C4-2B (cell line): ENCODE measurements around the gene CTSL.
A peak's percentile ranks its signal among the peaks of the same experiment; 100 is the strongest.

Experiments used
- H3K27ac ChIP-seq: fragments of 450-650 bp; 2 replicates; pipeline ENCODE4 v1.5.1; 2017
- CTCF ChIP-seq: fragments of 450-650 bp; conservative IDR thresholded peaks from 2 replicates; pipeline ENCODE4 v1.5.1; 2017; ENCODE audit warnings: mild to moderate bottlenecking
- ZFX ChIP-seq: fragments of 450-650 bp; IDR thresholded peaks from 2 replicates; pipeline ENCODE4 v1.6.1; 2017

CTSL gene

DNA sequence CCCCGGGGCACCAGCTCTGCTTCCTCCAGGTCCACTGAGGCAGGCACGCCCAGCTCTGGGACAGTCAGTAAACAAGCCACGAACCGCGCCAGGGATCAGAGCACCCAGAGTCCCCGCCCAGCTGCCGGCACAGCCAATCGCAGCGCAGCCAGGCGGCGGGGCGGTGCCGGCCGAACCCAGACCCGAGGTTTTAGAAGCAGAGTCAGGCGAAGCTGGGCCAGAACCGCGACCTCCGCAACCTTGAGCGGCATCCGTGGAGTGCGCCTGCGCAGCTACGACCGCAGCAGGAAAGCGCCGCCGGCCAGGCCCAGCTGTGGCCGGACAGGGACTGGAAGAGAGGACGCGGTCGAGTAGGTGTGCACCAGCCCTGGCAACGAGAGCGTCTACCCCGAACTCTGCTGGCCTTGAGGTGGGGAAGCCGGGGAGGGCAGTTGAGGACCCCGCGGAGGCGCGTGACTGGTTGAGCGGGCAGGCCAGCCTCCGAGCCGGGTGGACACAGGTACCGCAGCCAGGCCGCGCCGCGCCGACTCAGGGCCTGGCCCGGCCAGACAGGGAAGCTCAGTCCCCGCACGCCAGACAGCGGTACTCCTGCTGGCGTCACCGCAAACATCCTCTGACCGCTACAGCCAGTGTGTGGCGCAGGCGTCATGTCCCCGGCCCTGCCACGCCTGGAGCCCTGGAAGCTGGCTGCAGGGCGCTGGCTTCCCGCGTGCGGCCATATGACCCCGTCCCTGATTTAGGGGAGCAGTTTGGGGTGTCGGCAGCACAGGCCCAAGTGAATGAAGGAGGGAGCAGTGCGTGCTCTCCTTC, at the start of gene CTSL:
TSS of gene CTSL (plus strand) at position 220 of the 810 bp plus-strand sequence. CDS start 1,485 bp downstream, outside the sequence.
- TF ChIP-seq ZFX (peak; percentile 98), CTCF (peak; percentile 56)
- H3K27ac ChIP-seq = peak within 1 kb of the TSS; percentile 78

DNA sequence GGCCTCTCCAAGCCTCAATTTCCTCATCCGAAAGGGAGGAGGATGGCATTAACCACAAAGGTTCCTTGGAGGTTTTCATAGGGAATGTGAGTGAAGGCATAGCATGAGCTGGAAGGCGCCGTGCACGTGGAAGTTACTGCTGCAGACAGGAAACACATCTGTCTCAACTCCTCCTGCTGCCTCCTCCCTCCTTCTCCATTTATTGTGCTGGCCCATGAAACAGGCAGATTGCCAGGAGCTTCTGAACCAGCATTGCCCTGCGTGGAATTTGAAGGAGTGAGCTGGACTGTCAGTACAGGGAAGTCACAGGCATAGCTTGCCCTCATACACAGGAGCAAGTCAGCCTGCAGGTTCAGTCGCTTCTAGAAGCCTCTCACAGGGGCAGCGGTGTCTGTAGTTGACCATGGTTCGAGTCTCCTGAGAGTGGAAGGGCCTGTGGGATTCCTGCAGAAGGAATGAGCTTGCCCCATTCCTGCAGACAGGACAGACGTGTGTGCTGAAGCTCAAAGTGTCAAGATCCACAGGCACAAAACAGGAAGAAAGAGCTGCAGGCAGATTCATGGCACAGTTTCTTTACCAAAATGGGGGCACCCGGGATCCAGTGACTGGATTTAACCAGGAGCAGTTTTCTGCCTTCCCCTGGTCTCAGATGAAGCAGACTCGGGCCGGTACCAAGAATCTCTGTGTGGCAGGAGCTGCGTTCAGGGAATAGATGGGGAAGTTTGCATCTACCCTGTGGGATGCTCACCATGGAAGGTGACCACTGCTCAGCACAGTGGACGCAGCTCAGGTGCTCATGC, 48.7 kb upstream of the CTSL start:
- H3K27ac ChIP-seq = no peak overlapping the region
- no peak for TF ChIP-seq CTCF
- no peak for TF ChIP-seq ZFX

DNA sequence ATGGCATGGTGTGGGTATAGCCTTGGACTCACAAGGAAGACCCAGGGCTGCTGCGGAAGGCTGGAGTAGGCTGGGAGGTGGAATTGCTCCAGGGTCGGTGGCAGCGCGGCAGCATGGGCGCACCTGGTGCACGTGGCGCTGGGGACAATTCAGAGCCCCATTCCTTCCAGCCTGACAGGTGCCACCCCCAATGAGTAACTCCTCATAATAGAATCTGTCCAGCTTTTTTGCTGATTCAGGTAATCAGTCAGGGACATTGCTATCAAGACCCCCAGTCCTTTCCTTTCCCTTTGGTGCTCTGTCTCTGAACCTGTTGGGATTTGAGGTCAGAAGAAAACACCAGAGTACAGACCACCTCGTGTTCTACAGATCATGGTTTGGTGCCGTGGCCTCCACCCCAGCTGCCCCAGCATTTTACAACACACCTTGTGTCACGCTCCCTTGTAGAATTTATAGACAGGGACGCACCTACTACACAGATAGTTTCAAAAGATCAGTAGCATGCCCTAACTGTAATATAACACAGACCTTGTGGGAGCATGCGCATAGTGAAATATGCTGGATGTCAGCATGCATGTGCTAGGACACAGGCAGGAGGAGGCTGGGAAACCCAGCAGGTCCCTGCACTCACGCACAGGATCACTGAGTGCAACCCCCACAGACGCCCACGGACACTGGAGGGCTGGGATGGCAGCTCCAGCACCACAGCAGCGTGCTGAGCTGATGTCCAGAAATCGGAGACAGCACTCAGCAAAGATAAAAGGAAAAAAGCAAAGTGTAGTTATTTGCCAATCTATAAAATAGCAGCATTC, 47.9 kb upstream of the CTSL start:
- TF ChIP-seq CTCF (no peak), ZFX (no peak)
- H3K27ac ChIP-seq = no peak overlapping the region

DNA sequence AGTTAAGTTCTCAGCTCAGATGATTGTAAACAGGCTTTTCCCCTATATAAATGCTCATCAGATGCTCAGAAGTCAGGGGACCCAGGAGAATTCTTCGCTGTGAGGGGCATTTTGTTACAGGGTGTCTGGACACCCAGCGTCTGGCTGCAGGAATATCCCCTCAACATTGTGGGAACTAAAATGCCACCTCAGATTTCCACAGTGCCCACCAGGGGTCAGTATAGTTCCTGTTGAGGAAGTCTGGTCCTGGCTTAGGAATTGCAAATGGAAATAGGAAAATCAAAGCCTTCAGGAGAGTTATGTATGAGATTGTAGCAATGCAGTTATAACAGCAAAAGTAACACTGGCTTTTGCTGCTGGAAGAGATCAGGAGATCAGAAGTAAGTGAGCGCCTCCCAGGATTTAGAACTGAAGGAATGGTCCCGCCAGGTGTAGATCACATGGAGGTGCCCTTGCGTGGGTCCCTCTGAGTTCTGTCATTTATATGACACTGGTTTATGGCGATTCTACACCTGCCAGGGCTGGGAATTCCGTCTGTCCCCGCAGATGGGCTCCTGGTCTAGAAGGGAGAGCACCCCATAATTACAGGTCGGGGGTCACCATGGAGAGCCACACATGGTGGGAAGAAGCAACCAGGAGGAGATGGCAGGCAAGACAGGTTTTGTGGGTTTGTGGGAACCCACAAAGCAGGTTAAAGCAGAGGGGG, 47.1 kb upstream of the CTSL start:
- no peak overlapping the region for H3K27ac ChIP-seq
- TF ChIP-seq ZFX (no peak), CTCF (peak; percentile 94)

- TF ChIP-seq CTCF = no peak
- TF ChIP-seq ZFX = no peak
- H3K27ac ChIP-seq = no peak overlapping the region
Observed at GRCh38 chr9:87681271-87682061, 44.5 kb upstream of the CTSL start.

DNA sequence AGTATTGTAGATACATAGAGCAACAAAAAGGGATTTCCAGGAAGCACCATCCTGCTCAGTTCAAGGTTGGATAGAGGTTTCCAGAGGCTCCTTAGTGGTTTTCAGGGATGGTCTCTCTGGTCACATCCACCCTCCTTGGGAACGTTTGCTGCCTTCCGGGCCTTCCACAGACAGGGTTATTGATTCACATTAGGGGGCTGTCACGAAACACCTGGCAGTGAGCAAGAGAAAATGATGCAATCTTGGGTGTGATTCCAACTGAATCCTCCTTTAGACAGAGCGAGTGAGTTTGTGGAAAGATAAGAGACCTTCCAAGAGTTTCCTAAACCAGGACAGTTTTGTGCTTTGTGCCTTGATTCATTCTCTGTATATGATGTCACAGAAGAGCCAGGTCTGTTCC, 43.8 kb upstream of the CTSL start:
- H3K27ac ChIP-seq = no peak overlapping the region
- TF ChIP-seq ZFX (no peak), CTCF (no peak)
